ENCODE results near the gene MTMR2. TPM values are rescaled to one million over a fixed set of nuclear protein-coding genes. Genes with fewer than 3 reads are reported as not detected.

Gene MTMR2
- total RNA-seq, 1 donor, result 53.5 TPM

DNA sequence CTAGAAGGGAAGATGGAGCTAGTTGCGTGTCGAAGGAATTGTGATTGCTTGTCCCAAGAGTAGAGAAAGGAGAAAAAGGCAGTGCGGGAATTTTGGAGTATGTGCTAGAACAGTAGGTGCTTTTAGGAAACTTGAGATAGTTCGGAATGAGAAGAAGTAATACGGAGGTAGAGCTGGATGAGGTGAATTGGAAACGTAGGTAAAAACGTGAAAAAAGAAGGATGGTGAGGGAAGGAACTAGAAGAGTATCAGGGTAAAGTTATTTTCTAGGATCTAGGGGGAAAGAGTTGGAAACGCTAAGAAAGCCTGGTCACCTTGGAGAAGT lies 132.2 kb downstream of the MTMR2 start:
- TF ChIP-seq CTCF (IDR thresholded peaks at IDR 0.05; ENCODE audit: insufficient read depth, low read depth, low read length), result no peak
- DNase-seq (ENCODE audit: low read depth), result no peak
- peak overlapping the region; percentile 99 for H3K4me3 ChIP-seq (ENCODE audit: low read depth, low read length)

DNA sequence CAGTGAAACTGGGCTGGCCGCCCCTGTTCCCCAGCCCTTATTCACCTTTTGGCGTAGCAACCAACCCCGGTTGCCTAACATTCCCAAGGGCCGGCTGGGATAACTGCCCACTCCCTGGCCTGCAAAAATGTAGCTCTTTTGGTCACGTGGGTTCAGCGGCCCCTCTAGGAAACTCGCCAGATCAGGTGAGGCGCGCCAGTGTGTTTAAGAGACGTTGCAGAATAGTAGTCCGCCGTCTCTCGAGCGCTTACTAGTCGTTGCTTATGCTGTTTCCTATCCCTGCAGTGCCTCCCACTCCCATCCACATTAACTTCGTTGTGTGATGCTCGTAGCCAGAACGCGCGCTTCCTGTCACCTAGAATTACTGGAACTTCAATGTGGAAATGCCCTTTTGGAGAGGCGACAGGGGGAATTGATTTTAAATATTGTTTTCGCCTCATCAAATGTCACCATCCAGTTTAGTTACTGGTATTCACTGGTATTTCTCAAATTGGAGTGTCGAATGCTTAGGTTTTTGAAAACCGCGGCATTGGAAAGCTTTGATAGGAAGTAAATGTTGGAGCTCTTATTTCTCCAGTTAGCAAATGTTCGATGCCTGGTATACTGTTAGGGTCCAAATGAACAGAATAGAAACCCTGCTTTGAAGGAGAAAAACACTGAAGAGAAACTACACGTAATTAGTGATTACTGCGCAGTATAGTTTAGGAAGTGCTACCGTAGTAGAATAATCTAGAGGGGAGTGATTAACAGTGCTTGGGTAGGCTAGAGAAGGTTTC lies 132.8 kb downstream of the MTMR2 start:
- no peak for TF ChIP-seq CTCF (IDR thresholded peaks at IDR 0.05; ENCODE audit: insufficient read depth, low read depth, low read length)
- DNase-seq (ENCODE audit: low read depth), result peak; percentile 72
- peak overlapping the region; percentile 99 for H3K4me3 ChIP-seq (ENCODE audit: low read depth, low read length)

GRCh38 chr11:95790123-95790932 lies 133.6 kb downstream of the MTMR2 start, which contains the start of gene CEP57:
Gene CEP57, plus strand, starts transcription at chr11:95790498. Its CDS starts 201 bp downstream, at chr11:95790699.
- peak; percentile 99 for DNase-seq (ENCODE audit: low read depth)
- peak within 1 kb of the TSS; percentile 99 for H3K4me3 ChIP-seq (ENCODE audit: low read depth, low read length)
- TF ChIP-seq CTCF (IDR thresholded peaks at IDR 0.05; ENCODE audit: insufficient read depth, low read depth, low read length), result no peak

- TF ChIP-seq CTCF (IDR thresholded peaks at IDR 0.05; ENCODE audit: insufficient read depth, low read depth, low read length), result no peak
Measured at GRCh38 chr11:95789506-95790122, 134.3 kb downstream of the MTMR2 start, which contains the start of gene FAM76B. Gene FAM76B, minus strand, starts transcription at chr11:95789782. Its CDS starts 304 bp downstream, at chr11:95789478.

GRCh38 chr11:95788921-95789505 lies 134.9 kb downstream of the MTMR2 start:
- peak; percentile 41 for TF ChIP-seq CTCF (IDR thresholded peaks at IDR 0.05; ENCODE audit: insufficient read depth, low read depth, low read length)

More at GRCh38 chr11:95789506-95790122, 134.3 kb downstream of the MTMR2 start, which contains the start of gene FAM76B:
- H3K4me3 ChIP-seq (ENCODE audit: low read depth, low read length), result peak within 1 kb of the TSS; percentile 99
- peak; percentile 99 for DNase-seq (ENCODE audit: low read depth)

More at GRCh38 chr11:95788921-95789505, 134.9 kb downstream of the MTMR2 start:
- peak; percentile 48 for DNase-seq (ENCODE audit: low read depth)
- peak overlapping the region; percentile 99 for H3K4me3 ChIP-seq (ENCODE audit: low read depth, low read length)

Small RNA genes lying within 50 kb of the gene (small RNA-seq; reads per million reads assigned to genes)
- gene RNA5SP345, result not detected

Other genes starting within 250 kb of the MTMR2 start
- 15.1 and 22.2 TPM in 2 replicates for gene FAM76B, start 134.3 kb downstream of the MTMR2 start, total RNA-seq
- gene CEP57, start 133.6 kb downstream of the MTMR2 start, total RNA-seq, result 30.9 and 48.4 TPM in 2 replicates